Loucy (cell line): ENCODE measurements around the gene SLX4.

Experiments used
- H2AFZ ChIP-seq: fragments of 200-600 bp; sonication (generic); 2 replicates; pipeline ENCODE4 v1.6.0; 2016; ENCODE audit warnings: antibody characterized with exemption, mild to moderate bottlenecking, low read length, moderate library complexity
- H3F3A ChIP-seq: fragments of 200-600 bp; 2 replicates; pipeline ENCODE4 v1.6.0; 2016; ENCODE audit warnings: antibody characterized with exemption, low read depth, mild to moderate bottlenecking
- H3K27me3 ChIP-seq: fragments of 200-600 bp; sonication (generic); 2 replicates; pipeline ENCODE4 v1.6.1; 2014; ENCODE audit warnings: low read length, mild to moderate bottlenecking; ENCODE audit not compliant: insufficient read depth, poor library complexity, severe bottlenecking
- H3K36me3 ChIP-seq: fragments of 200-600 bp; sonication (generic); 2 replicates; pipeline ENCODE4 v1.6.1; 2016; ENCODE audit warnings: low read length; ENCODE audit not compliant: insufficient read depth
- H3K4me1 ChIP-seq: fragments of 200-600 bp; sonication (generic); 2 replicates; pipeline ENCODE4 v1.5.1; 2014; ENCODE audit warnings: low read length, mild to moderate bottlenecking; ENCODE audit not compliant: insufficient read depth, poor library complexity, severe bottlenecking
- H3K4me2 ChIP-seq: fragments of 200-600 bp; sonication (generic); 2 replicates; pipeline ENCODE4 v1.6.0; 2014; ENCODE audit warnings: antibody characterized with exemption, low read length, low read depth, mild to moderate bottlenecking; ENCODE audit not compliant: poor library complexity, severe bottlenecking
- H3K4me3 ChIP-seq: fragments of 200-600 bp; sonication (generic); 2 replicates; pipeline ENCODE4 v1.5.1; 2014; ENCODE audit warnings: low read length, mild to moderate bottlenecking, mixed read lengths; ENCODE audit not compliant: poor library complexity, severe bottlenecking
- H3K79me2 ChIP-seq: fragments of 200-600 bp; sonication (generic); 2 replicates; pipeline ENCODE4 v1.6.1; 2014; ENCODE audit warnings: low read length; ENCODE audit not compliant: insufficient read depth
- H3K9ac ChIP-seq: fragments of 200-600 bp; sonication (generic); 2 replicates; pipeline ENCODE4 v1.6.0; 2014; ENCODE audit warnings: mild to moderate bottlenecking, low read depth, low read length, moderate library complexity; ENCODE audit not compliant: poor library complexity, severe bottlenecking
- H3K9me2 ChIP-seq: fragments of 200-600 bp; sonication (generic); replicated peaks from 2 replicates; pipeline ENCODE4 v1.6.1; 2016; ENCODE audit warnings: low read depth, low read length, mixed read lengths
- H3K9me3 ChIP-seq: fragments of 200-600 bp; sonication (generic); 2 replicates; pipeline ENCODE4 v1.6.1; 2014; ENCODE audit warnings: mild to moderate bottlenecking, antibody characterized with exemption, low read length, low read depth; ENCODE audit not compliant: insufficient read depth
- H4K20me1 ChIP-seq: fragments of 200-600 bp; sonication (generic); 2 replicates; pipeline ENCODE4 v1.6.0; 2014; ENCODE audit warnings: antibody characterized with exemption, low read length, mild to moderate bottlenecking; ENCODE audit not compliant: insufficient read depth, poor library complexity, severe bottlenecking
- EZH2phosphoT487 ChIP-seq: fragments of 200-600 bp; IDR thresholded peaks from 2 replicates; pipeline ENCODE4 v1.6.1; 2018; ENCODE audit warnings: antibody characterized with exemption, mild to moderate bottlenecking, moderate library complexity, borderline replicate concordance
- TF ChIP-seq, protein P1 (sequence below): fragments of 200-600 bp; sonication (generic); conservative IDR thresholded peaks from 2 replicates; pipeline ENCODE4 v1.5.1; 2014; ENCODE audit warnings: mild to moderate bottlenecking, antibody characterized with exemption, low read length

Gene SLX4

GRCh38 chr16:3577302-3577752, 34.1 kb downstream of the SLX4 start, which contains the start of gene NLRC3:
Gene NLRC3, minus strand, starts transcription at chr16:3577403. Its CDS starts 12,367 bp downstream, at chr16:3565036.
- Histone ChIP-seq H3K4me2 (peak within 1 kb of the TSS; percentile 66), H3K27me3 (no peaks in the 10 kb centered on the region), H3K9me2 (no peaks in the 10 kb centered on the region), H3K9ac (peak within 1 kb of the TSS; percentile 95), H3F3A (no peaks in the 10 kb centered on the region), H3K36me3 (no peaks in the 10 kb centered on the region), H3K79me2 (peaks cover 48% of the 10 kb centered on the region), H4K20me1 (peaks cover 23% of the 10 kb centered on the region), H3K4me1 (peaks cover 33% of the 10 kb centered on the region), H3K4me3 (peak within 1 kb of the TSS; percentile 82), H3K9me3 (no peaks in the 10 kb centered on the region), H2AFZ (no peak within 1 kb of the TSS; the same call in 1 of the 2 replicates)
- TF ChIP-seq, protein P1, sequence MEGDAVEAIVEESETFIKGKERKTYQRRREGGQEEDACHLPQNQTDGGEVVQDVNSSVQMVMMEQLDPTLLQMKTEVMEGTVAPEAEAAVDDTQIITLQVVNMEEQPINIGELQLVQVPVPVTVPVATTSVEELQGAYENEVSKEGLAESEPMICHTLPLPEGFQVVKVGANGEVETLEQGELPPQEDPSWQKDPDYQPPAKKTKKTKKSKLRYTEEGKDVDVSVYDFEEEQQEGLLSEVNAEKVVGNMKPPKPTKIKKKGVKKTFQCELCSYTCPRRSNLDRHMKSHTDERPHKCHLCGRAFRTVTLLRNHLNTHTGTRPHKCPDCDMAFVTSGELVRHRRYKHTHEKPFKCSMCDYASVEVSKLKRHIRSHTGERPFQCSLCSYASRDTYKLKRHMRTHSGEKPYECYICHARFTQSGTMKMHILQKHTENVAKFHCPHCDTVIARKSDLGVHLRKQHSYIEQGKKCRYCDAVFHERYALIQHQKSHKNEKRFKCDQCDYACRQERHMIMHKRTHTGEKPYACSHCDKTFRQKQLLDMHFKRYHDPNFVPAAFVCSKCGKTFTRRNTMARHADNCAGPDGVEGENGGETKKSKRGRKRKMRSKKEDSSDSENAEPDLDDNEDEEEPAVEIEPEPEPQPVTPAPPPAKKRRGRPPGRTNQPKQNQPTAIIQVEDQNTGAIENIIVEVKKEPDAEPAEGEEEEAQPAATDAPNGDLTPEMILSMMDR: no peak
- no peak for TF ChIP-seq EZH2phosphoT487

DNA sequence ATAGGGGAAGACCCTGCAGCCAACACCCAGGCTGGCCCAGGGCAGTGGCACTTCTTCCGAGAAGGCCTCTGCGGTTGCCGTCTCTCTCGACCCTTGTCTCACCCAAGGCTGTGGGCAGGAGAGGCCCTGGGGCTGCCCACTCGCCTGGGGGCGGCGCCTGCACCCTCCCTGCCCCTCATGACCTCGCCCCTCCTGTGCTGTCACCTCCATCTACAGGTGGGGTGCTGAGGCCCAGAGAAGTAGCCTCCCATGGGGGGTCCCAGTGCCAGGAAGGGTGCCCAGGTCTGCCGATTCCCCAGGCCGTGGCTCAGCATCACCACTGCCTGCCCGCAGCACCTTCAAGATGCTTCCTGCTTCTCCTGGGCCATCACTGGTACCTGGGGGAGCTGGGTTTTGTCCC, 35.2 kb downstream of the SLX4 start:
- peaks cover 23% of the 10 kb centered on the region for H4K20me1 ChIP-seq
- no peaks in the 10 kb centered on the region for H3K9me2 ChIP-seq
- peak overlapping the region; percentile 95 for H3K9ac ChIP-seq
- no peak for TF ChIP-seq EZH2phosphoT487
- TF ChIP-seq, protein P1: no peak
- H3K79me2 ChIP-seq: peaks cover 55% of the 10 kb centered on the region
- H3K4me2 ChIP-seq: peak overlapping the region; percentile 66
- H3K27me3 ChIP-seq: no peaks in the 10 kb centered on the region
- no peaks in the 10 kb centered on the region for H3F3A ChIP-seq
- no peaks in the 10 kb centered on the region for H3K36me3 ChIP-seq
- H2AFZ ChIP-seq: no peak overlapping the region
- H3K4me3 ChIP-seq: peak overlapping the region; percentile 82
- H3K4me1 ChIP-seq: peaks cover 33% of the 10 kb centered on the region
- no peaks in the 10 kb centered on the region for H3K9me3 ChIP-seq

- Histone ChIP-seq H3K4me2 (peak overlapping the region; percentile 66), H3K4me3 (peak overlapping the region; percentile 82), H4K20me1 (peaks cover 23% of the 10 kb centered on the region), H3K4me1 (peaks cover 30% of the 10 kb centered on the region), H3K9ac (peak overlapping the region; percentile 95), H3F3A (no peaks in the 10 kb centered on the region), H3K9me2 (no peaks in the 10 kb centered on the region), H3K9me3 (0 out of 2 replicates have a peak, but pooled peaks cover 1% of the 10 kb centered on the region), H2AFZ (no peak overlapping the region), H3K36me3 (peaks cover 4% of the 10 kb centered on the region; the same call in 1 of the 2 replicates), H3K79me2 (peaks cover 62% of the 10 kb centered on the region), H3K27me3 (no peaks in the 10 kb centered on the region)
- no peak for TF ChIP-seq EZH2phosphoT487
- TF ChIP-seq, protein P1: no peak
Measured at GRCh38 chr16:3575491-3575890, 35.9 kb downstream of the SLX4 start.
